ENCODE measurements around the gene CHCHD3.
"Not testable (repeated sequence)": the region's sequence is repeated elsewhere in the genome, so short reads cannot be mapped to it uniquely, and the experiment has no call there.

Gene CHCHD3

GRCh38 chr7:133040178-133040577 lies 41.7 kb downstream of the CHCHD3 start:
- DNase-seq, result no peak

- DNase-seq, result no peak
Observed at GRCh38 chr7:133039614-133040013, 42.3 kb downstream of the CHCHD3 start.

GRCh38 chr7:133036289-133036688 lies 45.6 kb downstream of the CHCHD3 start:
- DNase-seq, result no peak

- not testable (repeated sequence) for DNase-seq
Observed at GRCh38 chr7:133035240-133035639, 46.6 kb downstream of the CHCHD3 start.

- DNase-seq, result no peak
Observed at GRCh38 chr7:133030346-133030745, 51.5 kb downstream of the CHCHD3 start.

GRCh38 chr7:133029463-133029862 lies 52.4 kb downstream of the CHCHD3 start:
- DNase-seq, result no peak

GRCh38 chr7:133027397-133027796 lies 54.5 kb downstream of the CHCHD3 start:
- DNase-seq, result no peak

- no peak for DNase-seq
Observed at GRCh38 chr7:133026210-133026859, 55.6 kb downstream of the CHCHD3 start.

GRCh38 chr7:133025056-133025455 lies 56.8 kb downstream of the CHCHD3 start:
- no peak for DNase-seq

GRCh38 chr7:133024596-133024995 lies 57.3 kb downstream of the CHCHD3 start:
- DNase-seq, result no peak

- DNase-seq, result no peak
Observed at GRCh38 chr7:133023370-133024071, 58.4 kb downstream of the CHCHD3 start.

- DNase-seq, result no peak
Observed at GRCh38 chr7:133022661-133023060, 59.2 kb downstream of the CHCHD3 start.

- no peak for DNase-seq
Observed at GRCh38 chr7:133021196-133021595, 60.7 kb downstream of the CHCHD3 start.

GRCh38 chr7:133020496-133020895 lies 61.4 kb downstream of the CHCHD3 start:
- DNase-seq, result no peak

- DNase-seq, result no peak
Observed at GRCh38 chr7:133019590-133019989, 62.3 kb downstream of the CHCHD3 start.

GRCh38 chr7:133016604-133017003 lies 65.3 kb downstream of the CHCHD3 start:
- no peak for DNase-seq

GRCh38 chr7:133015888-133016287 lies 66.0 kb downstream of the CHCHD3 start:
- no peak for DNase-seq

GRCh38 chr7:133011746-133012145 lies 70.1 kb downstream of the CHCHD3 start:
- DNase-seq, result no peak

GRCh38 chr7:133009426-133010252 lies 72.3 kb downstream of the CHCHD3 start:
- no peak for DNase-seq

- no peak for DNase-seq
Observed at GRCh38 chr7:133007961-133008360, 73.9 kb downstream of the CHCHD3 start.

GRCh38 chr7:133003052-133003910 lies 78.6 kb downstream of the CHCHD3 start:
- DNase-seq, result no peak

GRCh38 chr7:133001727-133002126 lies 80.2 kb downstream of the CHCHD3 start:
- no peak for DNase-seq

- no peak for DNase-seq
Observed at GRCh38 chr7:132999845-133000244, 82.0 kb downstream of the CHCHD3 start.
